Astrocyte of the spinal cord (primary cell): ENCODE data around the gene IRF2BP2.

Experiments used
- DNase-seq: peaks from one replicate; pipeline ENCODE4 v3.0.0; 2011; ENCODE audit warnings: low read depth, low spot score
- H3K4me3 ChIP-seq: 2 replicates; pipeline ENCODE4 v1.5.1; 2011; ENCODE audit warnings: low read depth, mild to moderate bottlenecking, low read length, moderate library complexity
- CTCF ChIP-seq: IDR thresholded peaks from 2 replicates; pipeline ENCODE4 v1.5.1; 2012; ENCODE audit warnings: low read depth, mild to moderate bottlenecking, low read length, inconsistent platforms
- in situ Hi-C: cut with HindIII; loops from 2 replicates; pipeline ENCODE4 v1.10.0; 2017; ENCODE audit warnings: low sequenced_read_pairs

IRF2BP2 gene

DNA sequence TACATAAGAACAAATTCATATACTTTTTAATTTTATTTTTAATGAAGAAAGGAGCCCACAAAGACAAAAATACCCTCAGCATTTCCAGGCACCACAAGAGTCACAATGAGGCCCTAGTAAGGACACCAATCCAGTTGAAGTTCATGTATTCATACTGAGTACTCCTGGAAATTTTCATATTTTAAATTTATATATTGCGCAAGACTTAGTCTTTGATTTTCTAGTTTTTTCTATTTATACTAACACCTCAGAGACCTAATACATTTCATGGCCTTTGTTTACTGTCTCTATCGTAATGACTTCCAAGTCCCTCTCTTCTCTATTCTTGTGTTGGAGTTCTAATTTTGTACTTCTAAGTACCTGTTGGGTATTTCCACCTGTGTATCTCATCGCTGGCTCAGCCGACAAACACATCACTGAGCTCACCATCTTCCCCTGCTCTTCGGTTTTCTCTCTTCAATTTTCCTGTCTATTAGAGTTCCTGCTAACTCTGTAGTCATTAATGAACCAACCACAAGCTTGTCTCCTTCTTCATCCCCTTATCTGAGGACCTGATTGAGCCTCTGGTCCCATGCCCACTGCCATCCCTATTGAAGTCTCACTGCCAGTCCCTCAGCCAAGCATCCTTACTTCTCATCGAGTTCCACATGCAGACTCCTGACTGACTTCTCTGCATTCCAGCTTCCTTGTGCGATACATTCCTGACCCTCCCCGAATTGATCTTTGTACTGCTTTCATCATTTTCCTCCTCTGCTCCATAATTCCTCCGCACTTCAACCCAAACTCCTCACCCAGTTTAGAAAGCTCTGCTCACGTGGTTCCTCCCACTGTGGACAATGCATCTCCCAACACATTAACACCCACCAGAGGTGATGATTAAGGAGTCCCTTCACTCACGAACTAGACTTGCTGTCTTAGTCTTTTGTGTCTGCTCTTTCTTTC is 17.3 kb upstream of the IRF2BP2 start:
- H3K4me3 ChIP-seq: no peak overlapping the region
- DNase-seq: no peak
- no peak for TF ChIP-seq CTCF
- in situ Hi-C loops: no loop called here

DNA sequence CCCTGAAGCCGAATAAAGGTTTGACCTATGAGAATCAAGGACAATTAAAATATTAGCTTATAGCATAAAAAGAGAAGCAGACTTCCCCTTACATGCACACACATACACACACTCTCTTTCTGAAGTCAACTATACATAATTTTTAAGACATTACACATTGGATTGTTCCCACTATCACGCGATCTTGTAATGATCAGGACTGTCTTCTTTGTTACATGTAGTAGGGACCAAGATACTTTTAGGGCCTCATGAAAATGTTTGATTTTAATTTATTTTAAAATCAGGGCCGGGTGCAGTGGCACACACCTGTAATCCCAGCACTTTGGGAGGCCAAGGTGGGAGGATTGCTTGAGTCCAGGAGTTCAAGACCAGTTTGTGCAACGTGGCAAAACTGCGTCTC is 16.4 kb upstream of the IRF2BP2 start:
- H3K4me3 ChIP-seq: no peak overlapping the region
- no peak for DNase-seq
- no peak for TF ChIP-seq CTCF
- in situ Hi-C loops: no loop called here

DNA sequence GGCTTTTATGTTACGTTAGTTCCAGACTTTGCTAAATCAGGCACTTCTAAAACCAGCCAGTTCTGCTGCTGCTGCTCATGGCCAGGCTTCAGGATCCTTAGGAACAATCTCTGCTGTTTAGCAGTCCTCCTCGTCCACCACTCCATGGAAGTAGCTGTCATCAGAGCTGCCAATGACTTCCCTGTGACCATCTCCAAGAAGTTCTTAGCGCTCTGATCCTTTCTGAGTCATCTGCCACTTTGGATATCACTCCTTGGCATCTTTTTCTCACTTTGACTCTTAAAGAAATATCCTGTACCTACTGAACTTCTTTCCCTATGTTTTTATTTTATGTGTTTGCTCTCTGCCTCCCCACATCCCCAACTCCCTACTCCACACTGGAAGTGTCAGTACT is 14.7 kb upstream of the IRF2BP2 start:
- no peak for TF ChIP-seq CTCF
- DNase-seq: no peak
- in situ Hi-C loops: loop anchor here (25.0 kb wide), 1 partner anchor 338 kb away; no protein-coding TSS in a partner anchor

DNA sequence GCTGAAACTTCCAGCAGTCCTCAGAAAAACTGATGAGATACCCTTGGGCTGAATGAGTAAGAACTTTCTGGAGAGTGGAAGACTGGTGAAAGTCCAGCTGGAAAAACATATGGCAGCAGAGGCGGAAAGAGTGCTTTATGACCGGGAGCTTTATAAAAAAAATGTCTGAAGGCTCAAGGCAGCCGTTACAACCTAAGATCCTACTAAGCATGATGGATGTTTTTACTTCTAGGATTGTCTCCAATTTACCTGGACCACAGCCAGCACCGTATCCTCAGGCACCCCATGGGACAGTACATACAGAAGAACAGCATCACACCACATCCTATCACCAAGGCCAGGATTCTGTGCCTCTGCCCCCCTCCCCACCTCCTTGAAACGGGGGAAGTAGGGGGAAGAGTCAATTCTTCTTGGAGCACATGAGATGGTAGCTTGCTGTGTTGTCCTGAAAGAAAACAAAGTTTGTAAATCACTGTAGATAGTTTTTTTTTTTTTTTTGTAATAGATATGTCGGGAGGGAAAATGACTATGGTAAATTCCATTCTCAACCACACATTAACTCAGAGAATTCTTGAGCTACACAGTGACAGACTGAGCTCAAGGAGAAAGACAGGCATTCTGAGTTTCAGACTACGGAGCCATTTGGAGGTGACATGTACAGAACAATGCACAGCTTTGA is 11.8 kb upstream of the IRF2BP2 start:
- no peak overlapping the region for H3K4me3 ChIP-seq
- in situ Hi-C loops: loop anchor here (25.0 kb wide), 1 partner anchor 341 kb away; no protein-coding TSS in a partner anchor
- TF ChIP-seq CTCF: no peak
- DNase-seq: peak; percentile 85

More for the DNA sequence above, 14.7 kb upstream of the IRF2BP2 start:
- no peak overlapping the region for H3K4me3 ChIP-seq

DNA sequence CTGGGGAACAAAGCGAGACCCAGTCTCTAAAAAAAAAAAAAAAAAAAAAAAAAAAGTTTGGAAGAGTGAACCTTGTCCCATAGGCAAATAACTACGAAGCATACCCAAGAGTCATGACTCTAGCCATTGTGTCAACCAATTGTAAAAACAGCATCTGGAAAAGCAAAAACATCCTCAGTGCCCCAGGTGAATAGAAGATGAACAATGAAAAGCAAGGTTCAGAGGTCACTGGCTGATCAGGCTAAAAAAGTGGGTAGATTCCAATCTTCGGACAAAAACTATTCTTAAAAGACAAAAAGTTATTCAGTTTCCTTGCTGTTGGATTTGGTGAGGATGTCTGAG is 11.1 kb upstream of the IRF2BP2 start:
- no peak overlapping the region for H3K4me3 ChIP-seq
- TF ChIP-seq CTCF: no peak
- in situ Hi-C loops: loop anchor here (25.0 kb wide), 1 partner anchor 341 kb away; no protein-coding TSS in a partner anchor
- no peak for DNase-seq

- no peak overlapping the region for H3K4me3 ChIP-seq
- DNase-seq: no peak
- no peak for TF ChIP-seq CTCF
- in situ Hi-C loops: loop anchor here (25.0 kb wide), 1 partner anchor 342 kb away; no protein-coding TSS in a partner anchor
Observed at GRCh38 chr1:234620272-234621126, 10.5 kb upstream of the IRF2BP2 start.
